B cell (primary cell): ENCODE data around the gene IFT20. TPM values are rescaled to one million over a fixed set of nuclear protein-coding genes. Genes with fewer than 3 reads are reported as not detected.
"Not testable (repeated sequence)": the region's sequence is repeated elsewhere in the genome, so short reads cannot be mapped to it uniquely, and the experiment has no call there.

Source experiments
- ATAC-seq: fragments of 200-7000 bp; cut with Tn5 transposase; one replicate; pipeline ENCODE4 v1.10.0; 2021; ENCODE audit warnings: low read depth, mild to moderate bottlenecking, moderate number of reproducible peaks, moderate library complexity
- CTCF ChIA-PET: fragments of 350-600 bp; sonication (Branson Sonifier 250); formaldehyde crosslinking; loops from one replicate; lab custom pipeline; 2021; ENCODE audit warnings: antibody characterized with exemption, inconsistent platforms; lab: Charles Lee
- POLR2A ChIA-PET: fragments of 350-600 bp; sonication (Branson Sonifier 250); formaldehyde crosslinking; loops from one replicate; lab custom pipeline; 2021; ENCODE audit warnings: antibody characterized with exemption; lab: Charles Lee
- DNase-seq: peaks from one replicate; pipeline ENCODE4 v3.0.0; 2013
- H2AFZ ChIP-seq: 2 replicates; pipeline ENCODE4 v1.6.1; 2012; ENCODE audit warnings: mild to moderate bottlenecking, low read depth, low read length; ENCODE audit not compliant: insufficient read depth, poor library complexity, severe bottlenecking
- H3K27ac ChIP-seq, 2 donors: 1 replicate in 1 of 2; 2 replicates in 1 of 2; pipeline ENCODE4 v1.5.1; 2012 to 2013; ENCODE audit warnings: low read length in 2 of 2, mild to moderate bottlenecking in 2 of 2, moderate library complexity in 1 of 2
- H3K27me3 ChIP-seq, 4 experiments: fragments of 200-600 bp in 1 of 4; sonication (generic) in 1 of 4; replicated peaks in 1 of 4; 1 replicate in 2 of 4; 2 replicates in 2 of 4; pipeline versions ENCODE4 v1.6.1 to v1.7.0; 2013 to 2016; ENCODE audit warnings: low read length in 3 of 4, mild to moderate bottlenecking in 2 of 4, mixed read lengths in 1 of 4, moderate library complexity in 1 of 4; ENCODE audit not compliant: insufficient read depth in 4 of 4, control insufficient read depth in 3 of 4; ENCODE audit errors: control extremely low read depth in 1 of 4
- H3K36me3 ChIP-seq, 2 experiments: replicated peaks in 1 of 2; 1 replicate in 1 of 2; 2 replicates in 1 of 2; pipeline versions ENCODE4 v1.6.1 to v1.7.1; 2013; ENCODE audit warnings: low read length in 1 of 2; ENCODE audit not compliant: insufficient read depth in 2 of 2, control insufficient read depth in 1 of 2; ENCODE audit errors: control extremely low read depth in 1 of 2, extremely low read depth in 1 of 2
- H3K4me1 ChIP-seq, 2 donors: fragments of 200-600 bp in 1 of 2; sonication (generic) in 1 of 2; 1 replicate in 1 of 2; 2 replicates in 1 of 2; pipeline versions ENCODE4 v1.5.1 to v1.6.1; 2013 to 2017; ENCODE audit warnings: low read length in 2 of 2; ENCODE audit not compliant: control insufficient read depth in 2 of 2, insufficient read depth in 2 of 2
- H3K4me2 ChIP-seq: replicated peaks from 2 replicates; pipeline ENCODE3; 2012; ENCODE audit warnings: mild to moderate bottlenecking, low read depth, low read length; ENCODE audit not compliant: poor library complexity, severe bottlenecking
- H3K4me3 ChIP-seq, 5 experiments: fragments of 200-600 bp in 1 of 5; sonication (generic) in 1 of 5; 1 replicate in 3 of 5; 2 replicates in 2 of 5; pipeline versions ENCODE4 v1.5.1 to v1.7.0; 2011 to 2016; ENCODE audit warnings: low read length in 4 of 5, mild to moderate bottlenecking in 4 of 5, low read depth in 2 of 5, control low read depth in 1 of 5, moderate library complexity in 1 of 5; ENCODE audit not compliant: insufficient read depth in 1 of 5; ENCODE audit errors: control extremely low read depth in 1 of 5, extremely low read depth in 1 of 5
- H3K79me2 ChIP-seq: fragments of 200-600 bp; sonication (generic); one replicate; pipeline ENCODE4 v1.6.0; 2016; ENCODE audit warnings: low read length; ENCODE audit not compliant: control insufficient read depth, insufficient read depth
- H3K9ac ChIP-seq: fragments of 200-600 bp; sonication (generic); 2 replicates; pipeline ENCODE4 v1.6.1; 2017; ENCODE audit warnings: mild to moderate bottlenecking, low read length, moderate library complexity
- H3K9me3 ChIP-seq, 3 donors: one replicate each; pipeline versions ENCODE4 v1.6.1 to v1.7.1; 2013; ENCODE audit warnings: low read length in 2 of 3; ENCODE audit not compliant: control insufficient read depth in 2 of 3, insufficient read depth in 1 of 3; ENCODE audit errors: control extremely low read depth in 1 of 3
- H4K20me1 ChIP-seq: 2 replicates; pipeline ENCODE4 v1.6.0; 2012; ENCODE audit warnings: mild to moderate bottlenecking, low read length; ENCODE audit not compliant: insufficient read depth, control insufficient read depth, poor library complexity, severe bottlenecking
- H3K27ac Mint-ChIP-seq: one replicate; pipeline ENCODE4 v1.8.0; 2021; ENCODE audit warnings: mixed read lengths
- H3K27me3 Mint-ChIP-seq: one replicate; pipeline ENCODE4 v1.8.0; 2021; ENCODE audit warnings: mixed read lengths
- H3K4me1 Mint-ChIP-seq: one replicate; pipeline ENCODE4 v1.8.0; 2021; ENCODE audit warnings: mixed read lengths
- H3K4me3 Mint-ChIP-seq: one replicate; pipeline ENCODE4 v1.8.0; 2021; ENCODE audit warnings: mixed read lengths
- H3K9me3 Mint-ChIP-seq: one replicate; pipeline ENCODE4 v1.8.0; 2022; ENCODE audit warnings: mixed read lengths; ENCODE audit not compliant: insufficient read depth
- EZH2 ChIP-seq: IDR thresholded peaks from 2 replicates; pipeline ENCODE4 v1.6.1; 2012; ENCODE audit warnings: borderline replicate concordance, low read depth, mild to moderate bottlenecking, moderate library complexity, low read length; ENCODE audit not compliant: insufficient read depth, poor library complexity, severe bottlenecking
- WGBS: methylation state at CpG from one replicate; pipeline ENCODE4 v1.1.5; 2013; ENCODE audit warnings: missing lambda C conversion rate; ENCODE audit not compliant: insufficient coverage; 5-methylcytosine and 5-hydroxymethylcytosine counted together
- intact Hi-C: fragments of 100-400 bp; cut with micrococcal nuclease; formaldehyde crosslinking; loops from one replicate; pipeline ENCODE4 v1.10.0; 2022
- polyA plus RNA-seq: library from polyadenylated mRNA; depleted of rRNA; stranded (reverse); fragments of >200 nt; gene quantifications from 2 replicates; pipeline ENCODE4 v1.2.3, GENCODE V29; 2012
- total RNA-seq, 2 donors: library from RNA; stranded (reverse); fragments of 120-200 nt in 1 of 2; gene quantifications; 1 replicate in 1 of 2; 2 replicates in 1 of 2; pipeline versions ENCODE4 v1.2.3 to v1.2.4, GENCODE V29; 2013 to 2022
- TF ChIP-seq, protein P1 (sequence below): fragments of 200-600 bp; IDR thresholded peaks from one replicate; pipeline ENCODE4 v1.8.0; 2022; ENCODE audit warnings: antibody characterized with exemption, mild to moderate bottlenecking

The IFT20 gene
- total and polyA plus RNA-seq, 2 donors (not counting 1 experiment from before 2014, with no cell fraction given): 35.9 to 52.6 TPM

DNA sequence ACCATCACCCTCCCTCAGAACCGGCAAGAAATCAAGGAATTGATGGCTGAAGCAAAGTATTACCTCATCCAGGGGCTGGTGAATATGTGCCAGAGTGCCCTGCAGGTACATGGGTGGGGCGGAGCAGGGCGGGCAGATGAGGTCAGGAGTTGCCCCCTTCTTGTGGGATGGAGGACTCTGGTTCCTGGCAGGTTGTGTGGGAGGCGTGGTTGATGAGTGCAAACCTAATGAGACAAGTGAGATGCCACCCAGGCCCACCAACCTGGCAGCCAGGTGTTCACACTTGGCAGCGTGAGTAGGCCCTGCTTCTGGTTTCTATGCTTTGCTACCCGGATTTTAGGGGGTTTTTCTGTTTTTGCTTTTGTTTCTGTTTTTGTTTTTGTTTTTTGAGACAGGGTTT is 5.1 kb upstream of the IFT20 start:
- Histone ChIP-seq H3K9me3 (no peaks in the 10 kb centered on the region), H3K36me3 (peaks cover 0 to 49% of the 10 kb centered on the region in 2 experiments), H2AFZ (no peak overlapping the region), H3K9ac (no peak overlapping the region), H3K4me1 (peaks cover 10% of the 10 kb centered on the region in 2 donors), H3K4me3 (no peak overlapping the region), H4K20me1 (peaks cover 15% of the 10 kb centered on the region), H3K27me3 (no peaks in the 10 kb centered on the region), H3K27ac (no peak overlapping the region), H3K79me2 (peaks cover 47% of the 10 kb centered on the region), H3K4me2 (no peak overlapping the region)
- TF ChIP-seq, protein P1, sequence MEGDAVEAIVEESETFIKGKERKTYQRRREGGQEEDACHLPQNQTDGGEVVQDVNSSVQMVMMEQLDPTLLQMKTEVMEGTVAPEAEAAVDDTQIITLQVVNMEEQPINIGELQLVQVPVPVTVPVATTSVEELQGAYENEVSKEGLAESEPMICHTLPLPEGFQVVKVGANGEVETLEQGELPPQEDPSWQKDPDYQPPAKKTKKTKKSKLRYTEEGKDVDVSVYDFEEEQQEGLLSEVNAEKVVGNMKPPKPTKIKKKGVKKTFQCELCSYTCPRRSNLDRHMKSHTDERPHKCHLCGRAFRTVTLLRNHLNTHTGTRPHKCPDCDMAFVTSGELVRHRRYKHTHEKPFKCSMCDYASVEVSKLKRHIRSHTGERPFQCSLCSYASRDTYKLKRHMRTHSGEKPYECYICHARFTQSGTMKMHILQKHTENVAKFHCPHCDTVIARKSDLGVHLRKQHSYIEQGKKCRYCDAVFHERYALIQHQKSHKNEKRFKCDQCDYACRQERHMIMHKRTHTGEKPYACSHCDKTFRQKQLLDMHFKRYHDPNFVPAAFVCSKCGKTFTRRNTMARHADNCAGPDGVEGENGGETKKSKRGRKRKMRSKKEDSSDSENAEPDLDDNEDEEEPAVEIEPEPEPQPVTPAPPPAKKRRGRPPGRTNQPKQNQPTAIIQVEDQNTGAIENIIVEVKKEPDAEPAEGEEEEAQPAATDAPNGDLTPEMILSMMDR: no peak
- Mint-ChIP-seq H3K27me3 (no peaks in the 10 kb centered on the region), H3K27ac (no peak overlapping the region), H3K4me1 (peaks cover 18% of the 10 kb centered on the region), H3K9me3 (no peaks in the 10 kb centered on the region), H3K4me3 (no peak overlapping the region)
- DNase-seq: no peak
- ATAC-seq: no peak
- intact Hi-C loops: no loop called here
- CTCF ChIA-PET: no interaction called here
- POLR2A ChIA-PET: no interaction called here
- 98% methylated on average over 5 of the region's 6 CpGs for WGBS

GRCh38 chr17:28339431-28339830 is 4.2 kb upstream of the IFT20 start:
- peaks cover 27% of the 10 kb centered on the region for H3K4me1 Mint-ChIP-seq
- Histone ChIP-seq H3K4me1 (peaks cover 14 to 17% of the 10 kb centered on the region in 2 donors), H3K4me2 (no peak overlapping the region), H3K9me3 (no peaks in the 10 kb centered on the region), H3K27me3 (no peaks in the 10 kb centered on the region), H3K4me3 (no peak overlapping the region), H3K27ac (no peak overlapping the region), H3K9ac (no peak overlapping the region), H3K79me2 (peaks cover 55% of the 10 kb centered on the region), H2AFZ (no peak overlapping the region), H4K20me1 (peaks cover 15% of the 10 kb centered on the region), H3K36me3 (peaks cover 0 to 41% of the 10 kb centered on the region in 2 experiments)
- TF ChIP-seq, protein P1: no peak
- TF ChIP-seq EZH2: no peak
- no peaks in the 10 kb centered on the region for H3K27me3 Mint-ChIP-seq
- no peak overlapping the region for H3K27ac Mint-ChIP-seq
- 94% methylated on average over 5 of the region's 15 CpGs for WGBS
- ChIA-PET POLR2A (no interaction called here), CTCF (no interaction called here)
- H3K4me3 Mint-ChIP-seq: no peak overlapping the region
- H3K9me3 Mint-ChIP-seq: no peaks in the 10 kb centered on the region
- intact Hi-C loops: loop anchor here (5.0 kb wide), 2 partner anchors 233 to 987 kb away; partner anchors contain the start of gene PIGS
- DNase-seq (no peak), ATAC-seq (no peak)

GRCh38 chr17:28338769-28339212 is 3.5 kb upstream of the IFT20 start:
- peaks cover 62% of the 10 kb centered on the region for H3K79me2 ChIP-seq
- 100% methylated on average over 1 of the region's 8 CpGs for WGBS
- peaks cover 15% of the 10 kb centered on the region for H4K20me1 ChIP-seq
- H3K4me3 Mint-ChIP-seq, H3K27ac ChIP-seq, H3K4me3 ChIP-seq, ATAC-seq, H3K4me2 ChIP-seq, DNase-seq, CTCF ChIA-PET, H3K27me3 ChIP-seq, H3K9me3 Mint-ChIP-seq, H3K9ac ChIP-seq, H3K27me3 Mint-ChIP-seq, POLR2A ChIA-PET, H2AFZ ChIP-seq, H3K9me3 ChIP-seq, H3K27ac Mint-ChIP-seq: not testable (repeated sequence)
- peaks cover 33% of the 10 kb centered on the region for H3K4me1 Mint-ChIP-seq
- peaks cover 0 to 35% of the 10 kb centered on the region in 2 experiments for H3K36me3 ChIP-seq
- intact Hi-C loops: loop anchor here (5.0 kb wide), 2 partner anchors 234 to 986 kb away; partner anchors contain the start of gene PIGS
- peaks cover 19 to 23% of the 10 kb centered on the region in 2 donors for H3K4me1 ChIP-seq
